ENCODE measurements around the gene BLMH. TPM values are rescaled to one million over a fixed set of nuclear protein-coding genes. Genes with fewer than 3 reads are reported as not detected.

BLMH gene
- total and polyA plus RNA-seq, 4 donors, result 10.5 to 50.9 (median 21.6) TPM

GRCh38 chr17:30211371-30211770 lies 80.4 kb downstream of the BLMH start:
- no peak overlapping the region for H3K9ac ChIP-seq (ENCODE audit: insufficient read depth in 1 of 2, low read length in 2 of 2)
- H3K27ac ChIP-seq (ENCODE audit: low read depth in 1 of 2, low read length in 1 of 2), result peak overlapping the region in 1 of 2 donors; percentile 1
- H3K27me3 ChIP-seq (ENCODE audit: control insufficient read depth in 3 of 3, insufficient read depth in 3 of 3, low read length in 2 of 3), result no peaks in the 10 kb centered on the region
- H3K36me3 ChIP-seq (ENCODE audit: control insufficient read depth in 4 of 4, insufficient read depth in 4 of 4, low read length in 4 of 4), result no peaks in the 10 kb centered on the region
- peaks cover 0 to 3% (median 0%) of the 10 kb centered on the region in 4 donors for H3K9me3 ChIP-seq (ENCODE audit: control insufficient read depth in 4 of 4, insufficient read depth in 3 of 4, low read length in 3 of 4)
- H3K4me1 ChIP-seq (ENCODE audit: control insufficient read depth in 5 of 5, insufficient read depth in 5 of 5, low read length in 5 of 5), result peaks cover 0 to 1% (median 0%) of the 10 kb centered on the region in 5 donors
- 70 to 84% methylated on average over 6 of the region's 6 CpGs for WGBS, 2 donors
- DNase-seq (no peak), ATAC-seq (ENCODE audit: insufficient read depth, low FRiP score) (no peak)
- TF ChIP-seq, protein P1, sequence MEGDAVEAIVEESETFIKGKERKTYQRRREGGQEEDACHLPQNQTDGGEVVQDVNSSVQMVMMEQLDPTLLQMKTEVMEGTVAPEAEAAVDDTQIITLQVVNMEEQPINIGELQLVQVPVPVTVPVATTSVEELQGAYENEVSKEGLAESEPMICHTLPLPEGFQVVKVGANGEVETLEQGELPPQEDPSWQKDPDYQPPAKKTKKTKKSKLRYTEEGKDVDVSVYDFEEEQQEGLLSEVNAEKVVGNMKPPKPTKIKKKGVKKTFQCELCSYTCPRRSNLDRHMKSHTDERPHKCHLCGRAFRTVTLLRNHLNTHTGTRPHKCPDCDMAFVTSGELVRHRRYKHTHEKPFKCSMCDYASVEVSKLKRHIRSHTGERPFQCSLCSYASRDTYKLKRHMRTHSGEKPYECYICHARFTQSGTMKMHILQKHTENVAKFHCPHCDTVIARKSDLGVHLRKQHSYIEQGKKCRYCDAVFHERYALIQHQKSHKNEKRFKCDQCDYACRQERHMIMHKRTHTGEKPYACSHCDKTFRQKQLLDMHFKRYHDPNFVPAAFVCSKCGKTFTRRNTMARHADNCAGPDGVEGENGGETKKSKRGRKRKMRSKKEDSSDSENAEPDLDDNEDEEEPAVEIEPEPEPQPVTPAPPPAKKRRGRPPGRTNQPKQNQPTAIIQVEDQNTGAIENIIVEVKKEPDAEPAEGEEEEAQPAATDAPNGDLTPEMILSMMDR (IDR thresholded peaks at IDR 0.05; ENCODE audit: control extremely low read depth, extremely low read depth), result no peak
- no peak overlapping the region for H3K4me3 ChIP-seq

GRCh38 chr17:30210901-30211300 lies 80.8 kb downstream of the BLMH start:
- Histone ChIP-seq H3K9ac (ENCODE audit: insufficient read depth in 1 of 2, low read length in 2 of 2) (no peak overlapping the region), H3K27me3 (ENCODE audit: control insufficient read depth in 3 of 3, insufficient read depth in 3 of 3, low read length in 2 of 3) (no peaks in the 10 kb centered on the region), H3K4me1 (ENCODE audit: control insufficient read depth in 5 of 5, insufficient read depth in 5 of 5, low read length in 5 of 5) (peaks cover 0 to 1% (median 0%) of the 10 kb centered on the region in 5 donors), H3K27ac (ENCODE audit: low read depth in 1 of 2, low read length in 1 of 2) (peak overlapping the region in 1 of 2 donors; percentile 1), H3K9me3 (ENCODE audit: control insufficient read depth in 4 of 4, insufficient read depth in 3 of 4, low read length in 3 of 4) (peaks cover 0 to 3% (median 0%) of the 10 kb centered on the region in 4 donors), H3K36me3 (ENCODE audit: control insufficient read depth in 4 of 4, insufficient read depth in 4 of 4, low read length in 4 of 4) (no peaks in the 10 kb centered on the region), H3K4me3 (no peak overlapping the region)
- ATAC-seq (ENCODE audit: insufficient read depth, low FRiP score) (no peak), DNase-seq (no peak)
- WGBS, 2 donors, result 91 to 97% methylated on average over 10 of the region's 10 CpGs
- TF ChIP-seq, protein P1 (IDR thresholded peaks at IDR 0.05; ENCODE audit: control extremely low read depth, extremely low read depth), result no peak

DNA sequence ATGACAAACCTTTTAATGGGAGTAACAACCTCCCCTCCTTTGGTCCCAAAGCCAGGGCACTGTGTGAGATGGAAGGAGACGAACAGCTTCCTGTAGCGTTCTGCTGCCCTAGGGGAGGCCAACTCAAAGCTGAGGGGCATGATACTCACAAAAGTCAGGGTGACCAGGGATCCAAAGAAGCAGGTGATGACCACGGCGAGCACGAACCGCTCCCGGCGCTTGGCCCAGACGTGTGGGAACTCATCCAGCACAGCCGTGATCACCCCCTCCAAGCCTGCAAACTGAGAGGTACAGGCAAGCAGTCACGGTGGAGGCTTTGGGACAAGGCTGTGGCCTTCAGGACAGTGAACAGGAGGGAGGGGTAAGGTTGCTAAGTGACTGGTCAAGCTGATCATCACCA lies 81.4 kb downstream of the BLMH start:
- no peak for DNase-seq
- H3K4me1 ChIP-seq (ENCODE audit: control insufficient read depth in 5 of 5, insufficient read depth in 5 of 5, low read length in 5 of 5), result peaks cover 0 to 1% (median 0%) of the 10 kb centered on the region in 5 donors
- no peaks in the 10 kb centered on the region for H3K36me3 ChIP-seq (ENCODE audit: control insufficient read depth in 4 of 4, insufficient read depth in 4 of 4, low read length in 4 of 4)
- WGBS, 2 donors, result 88 to 89% methylated on average over 11 of the region's 11 CpGs
- H3K9ac ChIP-seq (ENCODE audit: insufficient read depth in 1 of 2, low read length in 2 of 2), result no peak overlapping the region
- TF ChIP-seq, protein P1 (IDR thresholded peaks at IDR 0.05; ENCODE audit: control extremely low read depth, extremely low read depth), result no peak
- H3K27ac ChIP-seq (ENCODE audit: low read depth in 1 of 2, low read length in 1 of 2), result peak overlapping the region in 1 of 2 donors; percentile 53
- H3K4me3 ChIP-seq, result no peak overlapping the region
- ATAC-seq (ENCODE audit: insufficient read depth, low FRiP score), result no peak
- no peaks in the 10 kb centered on the region for H3K27me3 ChIP-seq (ENCODE audit: control insufficient read depth in 3 of 3, insufficient read depth in 3 of 3, low read length in 2 of 3)
- H3K9me3 ChIP-seq (ENCODE audit: control insufficient read depth in 4 of 4, insufficient read depth in 3 of 4, low read length in 3 of 4), result peaks cover 0 to 3% (median 0%) of the 10 kb centered on the region in 4 donors

GRCh38 chr17:30209930-30210329 lies 81.8 kb downstream of the BLMH start:
- H3K4me1 ChIP-seq (ENCODE audit: control insufficient read depth in 5 of 5, insufficient read depth in 5 of 5, low read length in 5 of 5), result peaks cover 0 to 1% (median 0%) of the 10 kb centered on the region in 5 donors
- H3K36me3 ChIP-seq (ENCODE audit: control insufficient read depth in 4 of 4, insufficient read depth in 4 of 4, low read length in 4 of 4), result no peaks in the 10 kb centered on the region
- 90 to 92% methylated on average over 7 of the region's 7 CpGs for WGBS, 2 donors
- no peak overlapping the region for H3K27ac ChIP-seq (ENCODE audit: low read depth in 1 of 2, low read length in 1 of 2)
- H3K9me3 ChIP-seq (ENCODE audit: control insufficient read depth in 4 of 4, insufficient read depth in 3 of 4, low read length in 3 of 4), result peaks cover 0 to 3% (median 0%) of the 10 kb centered on the region in 4 donors
- no peaks in the 10 kb centered on the region for H3K27me3 ChIP-seq (ENCODE audit: control insufficient read depth in 3 of 3, insufficient read depth in 3 of 3, low read length in 2 of 3)
- TF ChIP-seq, protein P1 (IDR thresholded peaks at IDR 0.05; ENCODE audit: control extremely low read depth, extremely low read depth), result no peak
- ATAC-seq (ENCODE audit: insufficient read depth, low FRiP score) (no peak), DNase-seq (no peak)
- no peak overlapping the region for H3K4me3 ChIP-seq
- H3K9ac ChIP-seq (ENCODE audit: insufficient read depth in 1 of 2, low read length in 2 of 2), result no peak overlapping the region
